CD8-positive, alpha-beta memory T cell (primary cell): Measurements from ENCODE around the gene FBXW5. TPM values are rescaled to one million over a fixed set of nuclear protein-coding genes. Genes with fewer than 3 reads are reported as not detected.

Experiments used
- CTCF ChIA-PET: fragments of 350-600 bp; sonication (Branson Sonifier 250); formaldehyde crosslinking; loops from one replicate; lab custom pipeline; 2021; ENCODE audit warnings: antibody characterized with exemption; lab: Charles Lee
- POLR2A ChIA-PET: fragments of 350-600 bp; sonication (Branson Sonifier 250); formaldehyde crosslinking; loops from one replicate; lab custom pipeline; 2021; ENCODE audit warnings: antibody characterized with exemption; lab: Charles Lee
- DNase-seq, 5 donors: peaks; one replicate each; pipeline versions ENCODE4 v3.0.0 to v3.0.0-alpha.2; 2020 to 2022; ENCODE audit warnings: mixed read lengths in 1 of 5
- H3K27ac ChIP-seq: one replicate; pipeline ENCODE4 v1.7.0; 2013; ENCODE audit warnings: low read depth, mild to moderate bottlenecking, low read length, moderate library complexity
- H3K27me3 ChIP-seq: 2 replicates; pipeline ENCODE4 v1.7.0; 2013; ENCODE audit warnings: low read length, mild to moderate bottlenecking; ENCODE audit not compliant: insufficient read depth, poor library complexity, severe bottlenecking
- H3K36me3 ChIP-seq: 2 replicates; pipeline ENCODE4 v1.7.0; 2013; ENCODE audit warnings: mild to moderate bottlenecking, low read length, moderate library complexity; ENCODE audit not compliant: insufficient read depth
- H3K4me1 ChIP-seq: 2 replicates; pipeline ENCODE4 v1.7.0; 2013; ENCODE audit warnings: mild to moderate bottlenecking, low read length, moderate library complexity; ENCODE audit not compliant: insufficient read depth
- H3K4me3 ChIP-seq: 2 replicates; pipeline ENCODE4 v1.7.0; 2013; ENCODE audit warnings: mild to moderate bottlenecking, low read length
- H3K9me3 ChIP-seq: 2 replicates; pipeline ENCODE4 v1.7.0; 2013; ENCODE audit warnings: mild to moderate bottlenecking, low read length
- H3K27ac Mint-ChIP-seq, 8 donors: one replicate each; pipeline ENCODE4 v1.8.0; 2020 to 2021; ENCODE audit warnings: mixed read lengths in 8 of 8, mild to moderate bottlenecking in 6 of 8, inconsistent platforms in 3 of 8, moderate library complexity in 3 of 8
- H3K27me3 Mint-ChIP-seq, 2 donors: one replicate each; pipeline ENCODE4 v1.8.0; 2020 to 2021; ENCODE audit warnings: mixed read lengths in 2 of 2, mild to moderate bottlenecking in 1 of 2, moderate library complexity in 1 of 2
- H3K36me3 Mint-ChIP-seq, 3 donors: one replicate each; pipeline ENCODE4 v1.8.0; 2020 to 2021; ENCODE audit warnings: mixed read lengths in 3 of 3, inconsistent platforms in 1 of 3, mild to moderate bottlenecking in 1 of 3
- H3K4me1 Mint-ChIP-seq, 3 donors: one replicate each; pipeline ENCODE4 v1.8.0; 2020 to 2021; ENCODE audit warnings: mixed read lengths in 3 of 3, inconsistent platforms in 1 of 3, mild to moderate bottlenecking in 1 of 3
- H3K4me3 Mint-ChIP-seq, 7 donors: one replicate each; pipeline ENCODE4 v1.8.0; 2020 to 2021; ENCODE audit warnings: mixed read lengths in 7 of 7, mild to moderate bottlenecking in 6 of 7, moderate library complexity in 4 of 7, inconsistent platforms in 2 of 7
- H3K9me3 Mint-ChIP-seq, 5 donors: one replicate each; pipeline ENCODE4 v1.8.0; 2020 to 2022; ENCODE audit warnings: mixed read lengths in 5 of 5, mild to moderate bottlenecking in 3 of 5, moderate library complexity in 2 of 5, inconsistent platforms in 1 of 5
- polyA plus RNA-seq: library from polyadenylated mRNA; unstranded; fragments of 300-500 nt; fragmentation: Illumina TruSeq; gene quantifications from one replicate; pipeline ENCODE4 v1.2.3, GENCODE V29; 2021
- total RNA-seq, 2 experiments: library from RNA; stranded (reverse); gene quantifications; one replicate each; pipeline ENCODE4 v1.2.3, GENCODE V29; 2021

FBXW5 gene
- total and polyA plus RNA-seq, 3 experiments from 2014 or later, result 104 to 163 (median 105) TPM

DNA sequence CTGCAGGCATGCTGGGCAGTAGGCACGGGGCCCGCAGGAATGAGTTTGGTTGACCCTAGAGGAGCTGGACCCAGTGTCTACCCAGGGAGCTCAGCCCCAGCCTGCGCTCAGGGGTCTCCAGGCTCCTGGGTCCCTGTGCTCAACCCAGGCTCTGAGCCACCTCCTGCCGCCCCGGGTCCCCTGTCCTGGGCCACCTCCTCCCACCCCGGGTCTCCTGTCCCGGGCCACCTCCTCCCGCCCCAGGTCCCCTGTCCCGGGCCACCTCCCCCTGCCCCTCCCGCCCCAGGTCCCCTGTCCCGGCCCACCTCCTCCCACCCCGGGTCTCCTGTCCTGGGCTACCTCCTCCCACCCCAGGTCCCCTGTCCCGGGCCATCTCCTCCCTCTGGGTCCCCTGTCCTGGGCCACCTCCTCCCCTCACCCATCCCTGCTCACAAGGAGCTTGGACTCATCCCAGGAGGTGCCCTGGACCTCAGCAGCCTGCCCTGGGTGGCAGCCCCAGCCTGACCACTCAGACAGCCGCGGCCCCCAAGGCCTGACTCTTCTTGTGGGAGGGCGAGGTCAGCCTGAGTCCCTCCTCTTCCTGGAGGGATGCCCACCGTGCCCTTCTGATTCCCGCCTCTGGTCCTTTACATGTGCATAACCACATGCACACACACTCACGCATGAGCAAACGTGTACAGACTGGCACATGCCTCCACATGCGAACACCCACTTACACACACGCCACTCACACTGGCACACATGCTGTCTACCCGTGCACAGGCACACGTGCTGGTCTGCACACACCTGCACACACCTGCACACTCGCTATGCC, 9.9 kb upstream of the FBXW5 start:
- peaks cover 0 to 9% (median 0%) of the 10 kb centered on the region in 3 donors for H3K36me3 Mint-ChIP-seq
- ChIA-PET POLR2A (no interaction called here), CTCF (interaction anchor here (1.1 to 1.8 kb wide), 2 partner anchors 74 to 112 kb away, joined by 3 to 5 read pairs; partner anchors contain the start of genes ABCA2 and AJM1)
- no peak overlapping the region for H3K4me3 ChIP-seq
- H3K27ac Mint-ChIP-seq, result no peak overlapping the region
- DNase-seq, result no peak
- no peaks in the 10 kb centered on the region for H3K27me3 Mint-ChIP-seq
- H3K27ac ChIP-seq, result no peak overlapping the region
- no peaks in the 10 kb centered on the region for H3K27me3 ChIP-seq
- peaks cover 0 to 5% (median 2%) of the 10 kb centered on the region in 5 donors for H3K9me3 Mint-ChIP-seq
- peaks cover 9 to 53% (median 15%) of the 10 kb centered on the region in 3 donors for H3K4me1 Mint-ChIP-seq
- H3K9me3 ChIP-seq, result no peaks in the 10 kb centered on the region
- no peaks in the 10 kb centered on the region for H3K36me3 ChIP-seq
- H3K4me3 Mint-ChIP-seq, result no peak overlapping the region
- peaks cover 13% of the 10 kb centered on the region for H3K4me1 ChIP-seq

DNA sequence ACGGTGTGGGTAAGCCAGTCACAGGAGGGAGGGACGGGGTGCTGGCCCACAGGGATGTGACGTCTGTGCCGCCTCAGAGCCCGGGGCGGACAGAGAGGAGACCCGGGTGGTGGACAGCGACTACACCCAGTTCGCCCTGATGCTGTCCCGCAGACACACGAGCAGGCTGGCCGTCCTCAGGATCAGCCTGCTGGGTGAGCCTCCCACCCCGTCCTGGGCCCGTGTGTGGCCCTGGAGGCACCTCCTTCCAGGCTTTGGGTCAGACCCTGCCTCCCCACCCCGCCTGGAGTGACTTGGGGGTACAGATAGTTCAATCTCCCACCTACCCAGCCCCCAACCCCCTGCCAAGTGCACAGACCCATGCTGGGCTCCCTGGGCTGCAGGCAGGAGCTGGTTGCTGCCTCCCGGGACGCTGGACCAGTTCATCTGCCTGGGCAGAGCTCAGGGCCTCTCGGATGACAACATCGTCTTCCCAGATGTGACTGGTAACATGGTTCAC, 9.3 kb upstream of the FBXW5 start:
- ChIA-PET CTCF (interaction anchor here (1.8 kb wide), 1 partner anchor 75 kb away, joined by 5 read pairs; the partner anchor contains the start of gene ABCA2), POLR2A (no interaction called here)

DNA sequence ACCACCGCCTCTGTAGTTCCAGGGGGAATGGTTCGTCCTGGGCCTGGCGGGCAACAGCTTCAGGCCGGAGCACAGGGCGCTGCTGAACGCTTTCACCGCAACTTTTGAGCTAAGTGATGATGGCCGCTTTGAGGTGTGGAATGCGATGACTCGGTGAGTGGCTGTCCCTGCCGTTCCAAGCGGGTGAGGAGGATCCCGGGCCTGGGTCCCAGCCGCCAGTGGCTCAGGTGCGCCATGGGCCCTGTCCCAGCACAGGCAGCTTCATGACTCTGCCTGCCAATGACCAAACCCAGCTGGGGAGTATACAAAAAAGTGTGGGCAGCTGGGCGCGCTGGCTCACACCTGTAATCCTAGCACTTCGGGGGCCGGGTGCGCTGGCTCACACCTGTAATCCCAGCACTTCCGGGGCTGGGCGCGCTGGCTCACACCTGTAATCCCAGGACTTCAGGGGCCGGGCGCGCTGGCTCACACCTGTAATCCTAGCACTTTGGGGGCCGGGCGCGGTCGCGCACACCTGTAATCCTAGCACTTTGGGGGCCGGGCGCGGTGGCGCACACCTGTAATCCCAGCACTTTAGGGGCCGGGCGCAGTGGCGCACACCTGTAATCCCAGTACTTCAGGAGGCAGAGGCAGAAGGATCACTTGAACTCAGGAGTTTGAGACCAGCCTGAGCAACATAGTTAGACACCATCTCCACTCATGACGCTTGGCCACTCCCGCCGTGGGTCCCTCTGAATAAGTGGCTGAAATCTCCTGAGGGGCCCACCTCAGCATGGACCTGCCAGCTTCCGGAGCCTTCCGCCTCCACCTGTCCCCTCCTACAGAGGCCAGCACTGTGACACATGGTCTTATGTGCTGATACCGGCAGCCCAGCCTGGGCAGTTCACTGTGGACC, 8.6 kb upstream of the FBXW5 start:
- CTCF ChIA-PET, result interaction anchor here (0.9 kb wide), 1 partner anchor 76 kb away, joined by 3 read pairs; no protein-coding TSS in a partner anchor
- POLR2A ChIA-PET, result no interaction called here
- peaks cover 9 to 44% (median 12%) of the 10 kb centered on the region in 3 donors for H3K4me1 Mint-ChIP-seq
- Histone ChIP-seq H3K36me3 (no peaks in the 10 kb centered on the region), H3K27ac (no peak overlapping the region), H3K9me3 (no peaks in the 10 kb centered on the region), H3K4me3 (no peak overlapping the region), H3K4me1 (peaks cover 6% of the 10 kb centered on the region), H3K27me3 (no peaks in the 10 kb centered on the region)
- no peak overlapping the region for H3K4me3 Mint-ChIP-seq
- H3K27ac Mint-ChIP-seq, result no peak overlapping the region
- DNase-seq, result no peak
- peaks cover 0 to 9% (median 0%) of the 10 kb centered on the region in 3 donors for H3K36me3 Mint-ChIP-seq
- H3K27me3 Mint-ChIP-seq, result no peaks in the 10 kb centered on the region
- peaks cover 0 to 5% (median 2%) of the 10 kb centered on the region in 5 donors for H3K9me3 Mint-ChIP-seq

More for the DNA sequence above, 9.3 kb upstream of the FBXW5 start:
- H3K27me3 ChIP-seq, result no peaks in the 10 kb centered on the region
- Mint-ChIP-seq H3K27me3 (no peaks in the 10 kb centered on the region), H3K4me1 (peaks cover 9 to 47% (median 13%) of the 10 kb centered on the region in 3 donors), H3K36me3 (peaks cover 0 to 9% (median 0%) of the 10 kb centered on the region in 3 donors), H3K9me3 (peaks cover 0 to 5% (median 2%) of the 10 kb centered on the region in 5 donors), H3K27ac (no peak overlapping the region), H3K4me3 (no peak overlapping the region)
- H3K9me3 ChIP-seq, result no peaks in the 10 kb centered on the region
- H3K36me3 ChIP-seq, result no peaks in the 10 kb centered on the region
- peaks cover 7% of the 10 kb centered on the region for H3K4me1 ChIP-seq
- no peak overlapping the region for H3K27ac ChIP-seq
- no peak for DNase-seq
- no peak overlapping the region for H3K4me3 ChIP-seq

DNA sequence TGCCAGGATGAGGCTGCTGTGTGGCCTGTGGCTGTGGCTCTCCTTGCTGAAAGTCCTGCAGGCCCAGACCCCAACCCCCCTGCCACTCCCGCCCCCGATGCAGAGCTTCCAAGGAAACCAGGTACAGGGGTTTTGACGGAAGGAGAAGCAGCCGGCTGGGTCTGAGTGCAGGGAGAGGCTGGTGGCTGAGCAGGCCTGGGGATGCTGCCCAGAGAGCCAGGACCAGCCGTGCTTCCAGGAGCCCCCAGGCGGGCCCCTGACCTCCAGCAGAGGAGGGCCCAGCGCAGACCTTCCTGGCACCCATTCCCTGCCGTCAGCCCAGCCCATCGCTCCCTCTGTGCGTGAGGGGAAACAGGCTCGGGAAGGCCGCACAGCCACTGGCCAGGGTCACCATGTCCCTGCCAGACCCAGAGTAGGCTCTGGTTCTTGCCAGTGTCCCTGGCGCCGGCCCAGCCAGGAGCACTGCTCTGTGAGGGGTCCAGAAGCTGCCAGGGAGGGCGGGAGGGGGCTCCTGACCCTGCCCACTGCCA, 7.8 kb upstream of the FBXW5 start:
- CTCF ChIA-PET, result interaction anchor here (0.9 kb wide), 1 partner anchor 77 kb away, joined by 3 read pairs; no protein-coding TSS in a partner anchor
- POLR2A ChIA-PET, result no interaction called here

DNA sequence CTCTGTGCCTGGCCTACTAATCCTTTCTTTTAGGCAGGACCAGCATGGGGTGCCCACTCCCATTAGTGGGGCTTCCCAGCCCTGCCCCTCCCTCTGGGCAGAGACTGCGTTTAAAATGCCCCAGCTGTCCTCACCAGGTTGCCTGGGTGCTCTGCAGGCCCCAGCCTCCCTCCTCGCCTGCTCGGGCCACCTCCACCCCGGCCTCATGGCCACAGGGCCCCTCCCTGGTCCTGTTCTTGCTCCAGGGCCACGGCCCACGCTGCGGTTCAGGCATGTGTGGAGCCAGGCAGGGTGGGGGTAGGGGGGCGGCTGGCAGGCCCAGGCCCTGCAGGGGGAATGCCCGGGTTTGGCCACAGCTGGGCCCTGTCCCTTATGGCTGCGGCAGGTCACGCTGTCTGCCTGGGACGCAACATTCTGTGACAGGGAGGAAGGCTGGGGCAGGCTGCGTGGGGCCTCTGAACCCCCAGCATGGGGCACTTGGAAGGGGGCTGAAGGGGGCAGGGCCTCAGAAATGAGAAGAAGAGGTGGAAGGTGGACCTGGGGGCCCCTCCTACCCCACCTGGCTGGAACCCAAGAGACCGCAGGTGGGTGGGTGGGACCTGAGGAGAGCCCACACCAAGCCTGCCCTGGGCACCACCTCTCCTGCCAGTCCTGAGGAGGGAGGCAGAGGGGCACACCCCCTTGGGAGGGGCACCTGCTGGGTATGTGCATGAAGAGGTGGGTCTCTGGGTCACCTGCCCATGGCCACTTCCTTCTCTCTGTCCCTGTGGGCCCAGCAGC, 7.2 kb upstream of the FBXW5 start, which contains the start of gene LCN12:
LCN12 (plus strand) TSS at position 733 of the 780 bp plus-strand sequence. CDS start 55 bp downstream, outside the sequence.
- no peak for DNase-seq
- Histone ChIP-seq H3K27me3 (no peaks in the 10 kb centered on the region), H3K36me3 (no peaks in the 10 kb centered on the region), H3K4me3 (no peak within 1 kb of the TSS), H3K27ac (no peak within 1 kb of the TSS), H3K4me1 (peaks cover 6% of the 10 kb centered on the region), H3K9me3 (no peaks in the 10 kb centered on the region)
- Mint-ChIP-seq H3K27me3 (no peaks in the 10 kb centered on the region), H3K9me3 (peaks cover 0 to 4% (median 2%) of the 10 kb centered on the region in 5 donors), H3K27ac (peak within 1 kb of the TSS in 6 of 8 donors; percentile 17 to 82 (median 48)), H3K4me3 (peak within 1 kb of the TSS in 2 of 7 donors; percentile 11 to 83), H3K4me1 (peaks cover 7 to 43% (median 12%) of the 10 kb centered on the region in 3 donors), H3K36me3 (peaks cover 0 to 8% (median 0%) of the 10 kb centered on the region in 3 donors)
- ChIA-PET CTCF (interaction anchor here (1.2 to 8.7 kb wide), 4 partner anchors 8 to 83 kb away, joined by 3 to 159 read pairs (median 4); partner anchors contain the start of genes FUT7 and PTGDS), POLR2A (interaction anchor here (0.5 to 1.0 kb wide), 2 partner anchors 8 to 15 kb away, joined by 3 to 4 read pairs; no protein-coding TSS in a partner anchor)

More for the DNA sequence above, 7.8 kb upstream of the FBXW5 start:
- Mint-ChIP-seq H3K9me3 (peaks cover 0 to 5% (median 2%) of the 10 kb centered on the region in 5 donors), H3K4me3 (no peak overlapping the region), H3K27ac (peak overlapping the region in 1 of 8 donors; percentile 43), H3K36me3 (peaks cover 0 to 9% (median 0%) of the 10 kb centered on the region in 3 donors), H3K27me3 (no peaks in the 10 kb centered on the region), H3K4me1 (peaks cover 9 to 41% (median 11%) of the 10 kb centered on the region in 3 donors)
- no peak overlapping the region for H3K4me3 ChIP-seq
- H3K9me3 ChIP-seq, result no peaks in the 10 kb centered on the region
- no peak overlapping the region for H3K27ac ChIP-seq
- H3K27me3 ChIP-seq, result no peaks in the 10 kb centered on the region
- no peak for DNase-seq
- H3K36me3 ChIP-seq, result no peaks in the 10 kb centered on the region
- peaks cover 6% of the 10 kb centered on the region for H3K4me1 ChIP-seq

DNA sequence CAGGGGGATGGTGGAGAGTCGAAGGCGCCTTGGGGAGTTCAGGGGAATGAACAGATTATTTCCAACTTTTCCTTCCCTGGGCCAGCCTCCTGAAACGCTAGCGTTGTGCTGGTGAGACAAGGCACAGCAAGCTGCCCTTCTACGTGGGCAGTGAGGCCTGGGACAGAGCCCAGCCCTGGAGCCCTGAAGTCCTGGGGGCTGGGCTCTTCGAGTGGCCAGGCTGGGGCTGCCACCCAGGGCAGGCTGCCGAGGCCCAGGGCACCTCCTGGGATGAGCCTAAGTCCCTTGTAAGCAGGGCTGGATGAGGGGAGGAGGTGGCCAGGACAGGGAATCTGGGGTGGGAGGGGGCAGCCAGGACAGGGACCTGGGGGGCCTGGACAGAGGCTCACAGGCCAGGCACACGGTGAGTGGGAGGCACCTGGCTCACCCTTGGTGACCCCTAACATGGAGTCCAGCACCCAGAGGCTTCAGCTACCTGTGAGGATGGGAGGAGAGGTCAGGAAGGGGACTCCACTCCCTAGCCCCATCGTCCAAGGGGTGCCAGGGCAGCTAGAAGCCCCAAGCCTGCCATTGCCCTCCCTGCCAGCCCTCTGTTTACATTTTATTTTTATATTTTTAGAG, 6.2 kb upstream of the FBXW5 start:
- Mint-ChIP-seq H3K27ac (peak overlapping the region; percentile 52 to 93 (median 84)), H3K9me3 (no peaks in the 10 kb centered on the region), H3K36me3 (no peaks in the 10 kb centered on the region), H3K27me3 (no peaks in the 10 kb centered on the region), H3K4me1 (peaks cover 0 to 35% (median 7%) of the 10 kb centered on the region in 3 donors), H3K4me3 (peak overlapping the region; percentile 78 to 92 (median 83))
- H3K9me3 ChIP-seq, result no peaks in the 10 kb centered on the region
- ChIA-PET CTCF (interaction anchor here (0.8 to 8.7 kb wide), 5 partner anchors 9 to 84 kb away, joined by 3 to 159 read pairs (median 4); partner anchors contain the start of genes FUT7 and PTGDS), POLR2A (interaction anchor here (0.5 to 1.0 kb wide), 2 partner anchors 9 to 16 kb away, joined by 3 to 4 read pairs; no protein-coding TSS in a partner anchor)
- H3K4me1 ChIP-seq, result peaks cover 6% of the 10 kb centered on the region
- H3K36me3 ChIP-seq, result no peaks in the 10 kb centered on the region
- peak overlapping the region; percentile 78 for H3K27ac ChIP-seq
- no peak for DNase-seq
- no peaks in the 10 kb centered on the region for H3K27me3 ChIP-seq
- H3K4me3 ChIP-seq, result peak overlapping the region; percentile 77
